C4-2B (cell line): ENCODE results near the gene DNAAF9.
"Not testable (repeated sequence)": the region's sequence is repeated elsewhere in the genome, so short reads cannot be mapped to it uniquely, and the experiment has no call there.

ENCODE experiments used
- H3K27ac ChIP-seq: fragments of 450-650 bp; 2 replicates; pipeline ENCODE4 v1.5.1; 2017
- CTCF ChIP-seq: fragments of 450-650 bp; conservative IDR thresholded peaks from 2 replicates; pipeline ENCODE4 v1.5.1; 2017; ENCODE audit warnings: mild to moderate bottlenecking
- ZFX ChIP-seq: fragments of 450-650 bp; IDR thresholded peaks from 2 replicates; pipeline ENCODE4 v1.6.1; 2017

Gene DNAAF9

DNA sequence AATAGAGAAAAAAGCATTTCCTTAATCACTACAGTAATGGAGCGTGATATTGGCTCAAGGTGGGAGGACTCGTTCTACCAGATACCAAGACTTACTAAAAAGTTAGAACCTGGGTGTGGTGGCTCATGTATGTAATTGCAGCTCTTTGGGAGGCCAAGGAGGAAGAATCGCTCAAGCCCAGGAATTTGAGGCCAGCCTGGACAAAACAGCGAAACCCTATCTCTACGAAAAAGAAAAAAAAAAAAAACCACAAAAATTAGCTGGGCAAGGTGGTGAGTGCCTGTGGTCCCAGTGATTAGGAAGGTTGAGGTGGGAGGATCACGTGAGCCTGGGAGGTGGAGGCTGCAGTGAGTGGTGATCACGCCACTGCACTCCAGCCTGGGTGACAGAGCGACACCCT is 39.3 kb upstream of the DNAAF9 start:
- no peak overlapping the region for H3K27ac ChIP-seq
- no peak for TF ChIP-seq CTCF
- no peak for TF ChIP-seq ZFX

DNA sequence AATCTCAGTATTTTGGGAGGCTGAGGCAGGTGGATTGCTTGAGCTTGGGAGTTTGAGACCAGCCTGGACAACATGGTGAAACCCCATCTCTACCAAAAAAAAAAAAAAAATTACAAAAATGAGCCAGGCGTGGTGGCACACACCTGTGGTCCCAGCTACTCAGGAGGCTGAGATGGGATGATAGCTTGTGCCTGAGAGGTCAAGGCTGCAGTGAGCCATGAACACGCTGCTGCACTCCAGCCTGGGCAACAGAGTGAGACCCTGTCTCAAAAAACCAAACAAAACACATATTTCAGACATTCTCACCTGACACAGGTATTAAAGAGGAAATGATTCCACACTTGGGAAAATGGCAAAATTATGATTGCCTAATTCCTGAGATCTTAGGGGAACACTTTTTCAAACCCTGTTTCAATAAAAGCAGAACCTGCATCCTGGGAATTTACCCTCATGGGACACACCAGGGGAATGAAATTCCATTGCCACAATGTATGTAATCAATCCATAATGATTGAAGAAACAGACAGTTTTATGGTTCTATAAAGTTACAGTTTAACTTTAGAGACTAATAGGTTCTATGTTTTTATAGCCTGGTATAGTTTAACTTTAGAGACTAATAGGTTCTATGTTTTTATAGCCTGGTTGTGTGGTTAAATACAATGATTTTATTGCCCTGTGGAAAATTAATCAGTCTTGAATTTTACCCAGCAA is 29.6 kb upstream of the DNAAF9 start:
- no peak overlapping the region for H3K27ac ChIP-seq
- TF ChIP-seq ZFX (no peak), CTCF (no peak)

- H3K27ac ChIP-seq: no peak overlapping the region
- TF ChIP-seq CTCF (no peak), ZFX (no peak)
Measured at GRCh38 chr20:3434232-3434631, 26.8 kb upstream of the DNAAF9 start.

GRCh38 chr20:3433744-3434143 is 26.3 kb upstream of the DNAAF9 start:
- no peak for TF ChIP-seq CTCF
- no peak for TF ChIP-seq ZFX

DNA sequence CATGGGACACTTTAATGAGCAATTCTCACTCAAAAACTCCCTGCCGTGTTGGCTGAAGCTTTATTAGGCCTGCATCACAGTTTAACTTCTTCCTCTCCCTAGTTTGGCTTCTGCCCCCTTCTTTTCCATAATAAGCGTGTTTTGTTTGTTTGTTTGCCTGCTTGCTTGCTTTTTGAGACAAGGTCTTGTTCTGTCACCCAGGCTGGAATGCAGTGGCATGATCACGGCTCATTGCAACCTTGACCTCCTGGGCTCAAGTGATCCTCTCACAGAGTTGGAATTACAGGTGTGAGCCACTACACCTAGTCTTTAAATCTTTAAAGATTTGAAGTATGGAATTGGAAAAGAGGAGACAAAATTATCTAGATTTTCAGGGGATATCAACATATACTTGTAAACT is 25.4 kb upstream of the DNAAF9 start:
- no peak overlapping the region for H3K27ac ChIP-seq
- TF ChIP-seq ZFX (no peak), CTCF (no peak)

More at GRCh38 chr20:3433744-3434143, 26.3 kb upstream of the DNAAF9 start:
- no peak overlapping the region for H3K27ac ChIP-seq

DNA sequence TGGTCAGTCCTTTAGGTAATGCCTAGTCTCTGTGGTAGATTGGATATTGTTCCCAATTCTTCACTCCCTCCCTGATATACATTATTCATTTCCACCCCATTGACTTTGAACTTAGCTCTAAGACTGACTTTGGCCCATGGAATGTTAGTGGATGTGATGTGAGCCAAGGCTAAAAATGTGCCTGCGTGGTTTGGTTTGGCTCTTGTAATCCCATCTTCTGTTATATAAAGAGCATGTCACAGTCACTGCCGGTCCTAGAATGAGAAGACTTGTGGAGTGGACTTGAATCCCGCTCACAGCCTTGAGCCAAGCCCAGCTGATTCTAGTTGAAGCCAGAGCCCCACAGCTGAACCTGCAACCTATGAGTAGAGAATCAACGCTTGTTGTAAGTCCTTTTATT is 23.6 kb upstream of the DNAAF9 start:
- TF ChIP-seq CTCF (no peak), ZFX (no peak)
- no peak overlapping the region for H3K27ac ChIP-seq

- TF ChIP-seq CTCF: no peak
- TF ChIP-seq ZFX: no peak
- no peak overlapping the region for H3K27ac ChIP-seq
Measured at GRCh38 chr20:3430376-3431069, 23.1 kb upstream of the DNAAF9 start.

GRCh38 chr20:3426766-3427165 is 19.3 kb upstream of the DNAAF9 start:
- H3K27ac ChIP-seq: not testable (repeated sequence)
